HEK293 (cell line): Measurements from ENCODE around the gene PITPNB.

Source experiments
- CTCF ChIA-PET: fragments of 350-600 bp; formaldehyde crosslinking; extraction: SDS; loops from one replicate; lab custom pipeline; 2021; ENCODE audit warnings: antibody characterized with exemption; lab: Yijun Ruan, JAX
- POLR2A ChIA-PET: fragments of 300-600 bp; formaldehyde crosslinking; extraction: SDS; loops from one replicate; lab custom pipeline; 2020; ENCODE audit warnings: antibody characterized with exemption, inconsistent platforms; lab: Yijun Ruan, JAX
- H3K27ac ChIP-seq: fragments of 200-500 bp; sonication (Bioruptor generic); 2 replicates; pipeline ENCODE4 v1.5.1; 2014; ENCODE audit warnings: low read depth, low read length, control low read depth, inconsistent platforms; ENCODE audit errors: extremely low read depth
- H3K36me3 ChIP-seq, 2 experiments: fragments of 200-500 bp in 1 of 2; sonication (Bioruptor generic) in 1 of 2; 1 replicate in 1 of 2; 2 replicates in 1 of 2; pipeline ENCODE4 v1.5.1; 2014 to 2017; ENCODE audit warnings: inconsistent platforms in 2 of 2, low read length in 2 of 2; ENCODE audit not compliant: control insufficient read depth in 2 of 2, insufficient read depth in 1 of 2
- H3K4me1 ChIP-seq: fragments of 200-500 bp; sonication (Bioruptor generic); 2 replicates; pipeline ENCODE4 v1.5.1; 2014; ENCODE audit warnings: mild to moderate bottlenecking, low read length, inconsistent platforms; ENCODE audit not compliant: control insufficient read depth, insufficient read depth
- H3K4me3 ChIP-seq: 2 replicates; pipeline ENCODE4 v1.5.1; 2011; ENCODE audit warnings: low read depth, mild to moderate bottlenecking, control low read depth, low read length, moderate library complexity
- H3K9me3 ChIP-seq: fragments of 200-500 bp; sonication (Bioruptor generic); 2 replicates; pipeline ENCODE4 v1.5.1; 2014; ENCODE audit warnings: low read depth, low read length, inconsistent platforms; ENCODE audit not compliant: control insufficient read depth, insufficient read depth
- BCL11B ChIP-seq: fragments of 450-650 bp; formaldehyde crosslinking; IDR thresholded peaks from 2 replicates; pipeline ENCODE4 v1.5.1; 2016; ENCODE audit warnings: low read depth, missing biosample characterization, missing genetic modification characterization
- GLI4 ChIP-seq: fragments of 450-650 bp; formaldehyde crosslinking; IDR thresholded peaks from 2 replicates; pipeline ENCODE4 v1.5.1; 2016; ENCODE audit warnings: missing biosample characterization, missing genetic modification characterization
- HIC1 ChIP-seq: fragments of 450-650 bp; formaldehyde crosslinking; IDR thresholded peaks from 2 replicates; pipeline ENCODE4 v1.5.1; 2016; ENCODE audit warnings: missing biosample characterization, missing genetic modification characterization
- KLF16 ChIP-seq: fragments of 450-650 bp; formaldehyde crosslinking; IDR thresholded peaks from 2 replicates; pipeline ENCODE4 v1.5.1; 2017; ENCODE audit warnings: missing biosample characterization, missing genetic modification characterization
- MYNN ChIP-seq: fragments of 450-650 bp; formaldehyde crosslinking; IDR thresholded peaks from 2 replicates; pipeline ENCODE4 v1.5.1; 2016; ENCODE audit warnings: missing biosample characterization, missing genetic modification characterization, borderline replicate concordance
- PRDM1 ChIP-seq: fragments of 450-650 bp; formaldehyde crosslinking; IDR thresholded peaks from 2 replicates; pipeline ENCODE4; 2016; ENCODE audit warnings: missing biosample characterization, missing genetic modification characterization
- PRDM6 ChIP-seq: fragments of 450-650 bp; formaldehyde crosslinking; IDR thresholded peaks from 2 replicates; pipeline ENCODE4 v1.5.1; 2017; ENCODE audit warnings: missing biosample characterization, missing genetic modification characterization
- SCRT2 ChIP-seq: fragments of 450-650 bp; formaldehyde crosslinking; IDR thresholded peaks from 2 replicates; pipeline ENCODE4 v1.5.1; 2016; ENCODE audit warnings: missing biosample characterization, missing genetic modification characterization
- YY1 ChIP-seq: fragments of 450-650 bp; formaldehyde crosslinking; IDR thresholded peaks from 2 replicates; pipeline ENCODE4 v1.5.1; 2018; ENCODE audit warnings: missing biosample characterization, missing genetic modification characterization
- ZBTB7A ChIP-seq: fragments of 450-650 bp; formaldehyde crosslinking; IDR thresholded peaks from 2 replicates; pipeline ENCODE4 v1.5.1; 2016; ENCODE audit warnings: low read depth, missing biosample characterization, missing genetic modification characterization
- ZFP37 ChIP-seq: fragments of 450-650 bp; formaldehyde crosslinking; IDR thresholded peaks from 2 replicates; pipeline ENCODE4 v1.5.1; 2016; ENCODE audit warnings: missing biosample characterization, missing genetic modification characterization
- ZNF10 ChIP-seq: fragments of 450-650 bp; formaldehyde crosslinking; IDR thresholded peaks from 2 replicates; pipeline ENCODE4 v1.5.1; 2017; ENCODE audit warnings: missing biosample characterization, missing genetic modification characterization
- ZNF112 ChIP-seq: fragments of 450-650 bp; formaldehyde crosslinking; IDR thresholded peaks from 2 replicates; pipeline ENCODE4 v1.5.0; 2017; ENCODE audit warnings: missing biosample characterization, missing genetic modification characterization
- ZNF223 ChIP-seq: fragments of 450-650 bp; formaldehyde crosslinking; IDR thresholded peaks from 2 replicates; pipeline ENCODE4 v1.5.1; 2016; ENCODE audit warnings: missing biosample characterization, missing genetic modification characterization
- ZNF274 ChIP-seq, 2 experiments: fragments of 200-500 bp in 1 of 2; fragments of 450-650 bp in 1 of 2; sonication (Bioruptor generic) in 1 of 2; formaldehyde crosslinking in 1 of 2; IDR thresholded peaks; 2 replicates each; pipeline versions ENCODE4 v1.5.1 to v1.6.1; 2014 to 2016; ENCODE audit warnings: borderline replicate concordance in 1 of 2, inconsistent platforms in 1 of 2, low read length in 1 of 2, missing biosample characterization in 1 of 2, missing genetic modification characterization in 1 of 2
- ZNF280D ChIP-seq: fragments of 450-650 bp; formaldehyde crosslinking; IDR thresholded peaks from 2 replicates; pipeline ENCODE4 v1.5.1; 2016; ENCODE audit warnings: missing biosample characterization, missing genetic modification characterization
- ZNF362 ChIP-seq: fragments of 450-650 bp; formaldehyde crosslinking; IDR thresholded peaks from 2 replicates; pipeline ENCODE4 v1.5.1; 2016; ENCODE audit warnings: missing biosample characterization, missing genetic modification characterization
- ZNF366 ChIP-seq: fragments of 450-650 bp; formaldehyde crosslinking; conservative IDR thresholded peaks from 2 replicates; pipeline ENCODE4 v1.5.1; 2016; ENCODE audit warnings: missing biosample characterization, missing genetic modification characterization
- ZNF398 ChIP-seq: fragments of 450-650 bp; formaldehyde crosslinking; IDR thresholded peaks from 2 replicates; pipeline ENCODE4 v1.5.1; 2017; ENCODE audit warnings: missing biosample characterization, missing genetic modification characterization
- ZNF488 ChIP-seq: fragments of 450-650 bp; formaldehyde crosslinking; IDR thresholded peaks from 2 replicates; pipeline ENCODE4 v1.5.1; 2016; ENCODE audit warnings: missing biosample characterization, missing genetic modification characterization
- ZNF629 ChIP-seq: fragments of 450-650 bp; formaldehyde crosslinking; IDR thresholded peaks from 2 replicates; pipeline ENCODE4 v1.5.1; 2017; ENCODE audit warnings: missing biosample characterization, missing genetic modification characterization
- ZNF747 ChIP-seq: fragments of 450-650 bp; formaldehyde crosslinking; IDR thresholded peaks from 2 replicates; pipeline ENCODE4 v1.5.1; 2016; ENCODE audit warnings: missing biosample characterization, missing genetic modification characterization
- ZNF768 ChIP-seq: fragments of 450-650 bp; formaldehyde crosslinking; IDR thresholded peaks from 2 replicates; pipeline ENCODE4 v1.5.1; 2018; ENCODE audit warnings: missing biosample characterization, mild to moderate bottlenecking, missing genetic modification characterization
- ZNF843 ChIP-seq: fragments of 450-650 bp; formaldehyde crosslinking; IDR thresholded peaks from 2 replicates; pipeline ENCODE4 v1.5.1; 2016; ENCODE audit warnings: missing biosample characterization, missing genetic modification characterization
- ZSCAN30 ChIP-seq: fragments of 450-650 bp; IDR thresholded peaks from 2 replicates; pipeline ENCODE4 v1.5.1; 2018; ENCODE audit warnings: missing biosample characterization, mild to moderate bottlenecking, missing genetic modification characterization, moderate library complexity
- ZXDB ChIP-seq: fragments of 450-650 bp; formaldehyde crosslinking; IDR thresholded peaks from 2 replicates; pipeline ENCODE4 v1.5.1; 2016; ENCODE audit warnings: missing biosample characterization, missing genetic modification characterization

The PITPNB gene

GRCh38 chr22:27885977-27886842 is 32.8 kb downstream of the PITPNB start:
- Histone ChIP-seq H3K27ac (no peak overlapping the region), H3K4me1 (0 out of 2 replicates have a peak, but pooled peaks cover 5% of the 10 kb centered on the region), H3K4me3 (no peak overlapping the region), H3K9me3 (no peaks in the 10 kb centered on the region), H3K36me3 (peaks cover 30 to 68% of the 10 kb centered on the region in 2 experiments)
- CTCF ChIA-PET: interaction anchor here (0.5 to 7.5 kb wide), 34 partner anchors 8 to 1514 kb away, joined by 3 to 90 read pairs (median 5); partner anchors contain the start of gene PITPNB
- POLR2A ChIA-PET: interaction anchor here (1.1 kb wide), 1 partner anchor 33 kb away, joined by 3 read pairs; the partner anchor contains the start of gene PITPNB
- TF ChIP-seq HIC1 (tag by site-specific recombination) (peak; percentile 48; the same call in 1 of the 2 replicates), ZNF274 (IDR thresholded peaks at IDR 0.05; ENCODE audit: low read length) (no peak), ZNF274 (tag by site-specific recombination; IDR thresholded peaks at IDR 0.05; ENCODE audit: borderline replicate concordance) (no peak), ZBTB7A (tag by site-specific recombination) (no peak), SCRT2 (tag by site-specific recombination) (no peak), ZNF10 (tag by site-specific recombination) (no peak), ZNF768 (tag by site-specific recombination) (no peak), ZNF112 (tag by site-specific recombination) (no peak), PRDM1 (tag by site-specific recombination) (no peak), ZXDB (tag by site-specific recombination) (no peak), ZNF398 (no peak), ZNF488 (tag by site-specific recombination) (no peak), GLI4 (tag by site-specific recombination) (no peak), BCL11B (no peak), ZNF843 (no peak), PRDM6 (tag by site-specific recombination) (peak; percentile 68), MYNN (tag by site-specific recombination) (no peak), ZNF223 (tag by site-specific recombination) (no peak), ZNF366 (peak; percentile 50; the same call in 1 of the 2 replicates), ZNF362 (tag by site-specific recombination) (no peak), YY1 (tag by site-specific recombination) (no peak), ZSCAN30 (no peak), ZNF280D (no peak), KLF16 (tag by site-specific recombination) (no peak), ZNF629 (peak; percentile 76), ZNF747 (tag by site-specific recombination) (no peak), ZFP37 (tag by site-specific recombination) (no peak)
